Epithelial cell of prostate (primary cell): ENCODE results near the gene STAT5A.

Source experiments
- DNase-seq: peaks from one replicate; pipeline ENCODE4 v3.0.0-alpha.2; 2011; ENCODE audit warnings: low read depth, low spot score
- H3K27ac ChIP-seq: fragments of 450-650 bp; 2 replicates; pipeline ENCODE4 v1.5.1; 2017; ENCODE audit warnings: mild to moderate bottlenecking

The STAT5A gene

GRCh38 chr17:42266918-42267766 is 21.2 kb upstream of the STAT5A start:
- DNase-seq, result no peak
- no peak overlapping the region for H3K27ac ChIP-seq

- H3K27ac ChIP-seq, result no peak overlapping the region
- DNase-seq, result no peak
Observed at GRCh38 chr17:42268236-42268635, 20.1 kb upstream of the STAT5A start.

GRCh38 chr17:42270170-42270535 is 18.1 kb upstream of the STAT5A start:
- H3K27ac ChIP-seq, result no peak overlapping the region
- DNase-seq, result no peak

GRCh38 chr17:42270596-42270995 is 17.7 kb upstream of the STAT5A start:
- no peak overlapping the region for H3K27ac ChIP-seq
- no peak for DNase-seq

- no peak for DNase-seq
- H3K27ac ChIP-seq, result no peak overlapping the region
Observed at GRCh38 chr17:42271006-42271778, 17.1 kb upstream of the STAT5A start.

GRCh38 chr17:42271779-42272035 is 16.6 kb upstream of the STAT5A start:
- H3K27ac ChIP-seq, result no peak overlapping the region
- DNase-seq, result no peak

- no peak overlapping the region for H3K27ac ChIP-seq
- no peak for DNase-seq
Observed at GRCh38 chr17:42272162-42272907, 16.0 kb upstream of the STAT5A start.

- DNase-seq, result no peak
- H3K27ac ChIP-seq, result no peak overlapping the region
Observed at GRCh38 chr17:42273474-42274252, 14.6 kb upstream of the STAT5A start.

GRCh38 chr17:42274253-42274542 is 14.1 kb upstream of the STAT5A start:
- DNase-seq, result no peak
- H3K27ac ChIP-seq, result no peak overlapping the region

GRCh38 chr17:42274812-42275526 is 13.3 kb upstream of the STAT5A start:
- no peak for DNase-seq
- H3K27ac ChIP-seq, result no peak overlapping the region

GRCh38 chr17:42275527-42276358 is 12.6 kb upstream of the STAT5A start:
- no peak overlapping the region for H3K27ac ChIP-seq
- DNase-seq, result no peak

GRCh38 chr17:42276359-42276608 is 12.0 kb upstream of the STAT5A start, which contains the start of gene STAT5B:
Gene STAT5B, minus strand, starts transcription at chr17:42276391. Its CDS starts 44,264 bp downstream, at chr17:42232127.
- no peak for DNase-seq
- H3K27ac ChIP-seq, result no peak within 1 kb of the TSS

GRCh38 chr17:42276609-42277341 is 11.5 kb upstream of the STAT5A start:
- DNase-seq, result no peak
- no peak overlapping the region for H3K27ac ChIP-seq

- DNase-seq, result no peak
- no peak overlapping the region for H3K27ac ChIP-seq
Observed at GRCh38 chr17:42277342-42277712, 11.0 kb upstream of the STAT5A start.

GRCh38 chr17:42279776-42280630 is 8.3 kb upstream of the STAT5A start:
- no peak overlapping the region for H3K27ac ChIP-seq
- no peak for DNase-seq

- H3K27ac ChIP-seq, result no peak overlapping the region
- DNase-seq, result no peak
Observed at GRCh38 chr17:42281571-42282096, 6.7 kb upstream of the STAT5A start.

GRCh38 chr17:42282478-42283080 is 5.7 kb upstream of the STAT5A start:
- no peak for DNase-seq
- no peak overlapping the region for H3K27ac ChIP-seq
